MM.1S (cell line): ENCODE data around the gene ID1.

Experiments used
- DNase-seq: peaks from one replicate; pipeline ENCODE4 v3.0.0-alpha.2; 2015
- H2AFZ ChIP-seq: fragments of 300-600 bp; sonication (generic); 2 replicates; pipeline ENCODE4 v1.6.0; 2016; ENCODE audit warnings: antibody characterized with exemption, low read length
- H3F3A ChIP-seq: fragments of 300-600 bp; sonication (generic); 2 replicates; pipeline ENCODE4 v1.6.1; 2016; ENCODE audit warnings: mild to moderate bottlenecking, antibody characterized with exemption, low read length, moderate library complexity, mixed read lengths; ENCODE audit not compliant: insufficient read depth
- H3K27ac ChIP-seq: fragments of 300-600 bp; sonication (generic); 2 replicates; pipeline ENCODE4 v1.5.1; 2016; ENCODE audit warnings: mild to moderate bottlenecking, low read length
- H3K27me3 ChIP-seq: fragments of 300-600 bp; sonication (generic); replicated peaks from 2 replicates; pipeline ENCODE4 v1.6.0; 2016; ENCODE audit warnings: low read length; ENCODE audit not compliant: insufficient read depth
- H3K36me3 ChIP-seq: fragments of 300-600 bp; sonication (generic); replicated peaks from 2 replicates; pipeline ENCODE4 v1.6.1; 2016; ENCODE audit warnings: mild to moderate bottlenecking, low read length, mixed read lengths; ENCODE audit not compliant: insufficient read depth
- H3K4me1 ChIP-seq: fragments of 300-600 bp; sonication (generic); 2 replicates; pipeline ENCODE4 v1.6.1; 2016; ENCODE audit warnings: low read length, mixed read lengths
- H3K4me2 ChIP-seq: fragments of 300-600 bp; sonication (generic); 2 replicates; pipeline ENCODE4 v1.6.0; 2016; ENCODE audit warnings: low read depth, low read length
- H3K4me3 ChIP-seq: fragments of 300-600 bp; sonication (generic); 2 replicates; pipeline ENCODE4 v1.5.1; 2016; ENCODE audit warnings: low read length, mixed read lengths
- H3K79me2 ChIP-seq: fragments of 300-600 bp; sonication (generic); 2 replicates; pipeline ENCODE4 v1.6.1; 2016; ENCODE audit warnings: mixed run types, low read length, mixed read lengths
- H3K9ac ChIP-seq: fragments of 300-600 bp; sonication (generic); 2 replicates; pipeline ENCODE4 v1.6.1; 2016; ENCODE audit warnings: low read length, mixed read lengths
- H3K9me2 ChIP-seq: fragments of 300-600 bp; sonication (generic); replicated peaks from 2 replicates; pipeline ENCODE4 v1.6.1; 2016; ENCODE audit warnings: mild to moderate bottlenecking, low read length, mixed read lengths; ENCODE audit not compliant: insufficient read depth
- H3K9me3 ChIP-seq: fragments of 300-600 bp; sonication (generic); replicated peaks from 2 replicates; pipeline ENCODE4 v1.6.1; 2016; ENCODE audit warnings: mild to moderate bottlenecking, low read length, mixed read lengths; ENCODE audit not compliant: insufficient read depth
- H4K20me1 ChIP-seq: fragments of 300-600 bp; sonication (generic); 2 replicates; pipeline ENCODE4 v1.6.1; 2016; ENCODE audit warnings: mild to moderate bottlenecking, low read length, moderate library complexity, mixed read lengths; ENCODE audit not compliant: insufficient read depth
- EZH2 ChIP-seq: fragments of 300-600 bp; sonication (generic); optimal IDR thresholded peaks from 2 replicates; pipeline ENCODE3; 2017; ENCODE audit warnings: low read depth, mild to moderate bottlenecking, antibody characterized with exemption, low read length, mixed read lengths
- EZH2phosphoT487 ChIP-seq: fragments of 300-600 bp; sonication (generic); IDR thresholded peaks from 2 replicates; pipeline ENCODE4 v1.6.1; 2018; ENCODE audit warnings: antibody characterized with exemption, low read length
- TF ChIP-seq, protein P1 (sequence below): fragments of 300-600 bp; sonication (generic); IDR thresholded peaks from 2 replicates; pipeline ENCODE4 v1.5.1; 2016; ENCODE audit warnings: antibody characterized with exemption, low read length, mixed read lengths

Gene ID1

DNA sequence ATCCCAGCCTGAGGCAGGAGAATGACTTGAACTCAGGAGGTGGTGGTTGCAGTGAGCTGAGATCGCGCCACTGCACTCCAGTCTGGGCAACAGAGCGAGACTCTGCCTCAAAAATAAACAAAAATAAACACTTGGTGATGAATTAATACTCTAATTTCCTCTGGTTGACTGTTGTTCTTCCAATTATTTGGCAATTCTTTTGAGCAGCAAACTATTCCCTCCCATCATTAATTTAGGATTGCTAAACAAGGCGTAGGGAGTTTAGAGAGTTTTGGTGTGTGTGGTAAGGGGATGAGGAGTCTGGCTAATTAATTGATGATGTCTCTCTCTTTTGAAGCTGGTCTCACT, 2.7 kb upstream of the ID1 start:
- DNase-seq, result no peak
- TF ChIP-seq EZH2, result no peak
- TF ChIP-seq EZH2phosphoT487, result no peak
- TF ChIP-seq, protein P1, sequence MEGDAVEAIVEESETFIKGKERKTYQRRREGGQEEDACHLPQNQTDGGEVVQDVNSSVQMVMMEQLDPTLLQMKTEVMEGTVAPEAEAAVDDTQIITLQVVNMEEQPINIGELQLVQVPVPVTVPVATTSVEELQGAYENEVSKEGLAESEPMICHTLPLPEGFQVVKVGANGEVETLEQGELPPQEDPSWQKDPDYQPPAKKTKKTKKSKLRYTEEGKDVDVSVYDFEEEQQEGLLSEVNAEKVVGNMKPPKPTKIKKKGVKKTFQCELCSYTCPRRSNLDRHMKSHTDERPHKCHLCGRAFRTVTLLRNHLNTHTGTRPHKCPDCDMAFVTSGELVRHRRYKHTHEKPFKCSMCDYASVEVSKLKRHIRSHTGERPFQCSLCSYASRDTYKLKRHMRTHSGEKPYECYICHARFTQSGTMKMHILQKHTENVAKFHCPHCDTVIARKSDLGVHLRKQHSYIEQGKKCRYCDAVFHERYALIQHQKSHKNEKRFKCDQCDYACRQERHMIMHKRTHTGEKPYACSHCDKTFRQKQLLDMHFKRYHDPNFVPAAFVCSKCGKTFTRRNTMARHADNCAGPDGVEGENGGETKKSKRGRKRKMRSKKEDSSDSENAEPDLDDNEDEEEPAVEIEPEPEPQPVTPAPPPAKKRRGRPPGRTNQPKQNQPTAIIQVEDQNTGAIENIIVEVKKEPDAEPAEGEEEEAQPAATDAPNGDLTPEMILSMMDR, result no peak
- 0 out of 2 replicates have a peak, but pooled peaks cover 2% of the 10 kb centered on the region for H3F3A ChIP-seq
- H4K20me1 ChIP-seq, result no peaks in the 10 kb centered on the region
- H3K27me3 ChIP-seq, result peaks cover 12% of the 10 kb centered on the region
- no peaks in the 10 kb centered on the region for H3K9me3 ChIP-seq
- H2AFZ ChIP-seq, result no peak overlapping the region
- no peak overlapping the region for H3K9ac ChIP-seq
- H3K4me2 ChIP-seq, result no peak overlapping the region
- no peaks in the 10 kb centered on the region for H3K79me2 ChIP-seq
- H3K27ac ChIP-seq, result no peak overlapping the region
- H3K4me1 ChIP-seq, result no peaks in the 10 kb centered on the region; the same call in 1 of the 2 replicates
- no peaks in the 10 kb centered on the region for H3K9me2 ChIP-seq
- no peaks in the 10 kb centered on the region for H3K36me3 ChIP-seq
- H3K4me3 ChIP-seq, result no peak overlapping the region

DNA sequence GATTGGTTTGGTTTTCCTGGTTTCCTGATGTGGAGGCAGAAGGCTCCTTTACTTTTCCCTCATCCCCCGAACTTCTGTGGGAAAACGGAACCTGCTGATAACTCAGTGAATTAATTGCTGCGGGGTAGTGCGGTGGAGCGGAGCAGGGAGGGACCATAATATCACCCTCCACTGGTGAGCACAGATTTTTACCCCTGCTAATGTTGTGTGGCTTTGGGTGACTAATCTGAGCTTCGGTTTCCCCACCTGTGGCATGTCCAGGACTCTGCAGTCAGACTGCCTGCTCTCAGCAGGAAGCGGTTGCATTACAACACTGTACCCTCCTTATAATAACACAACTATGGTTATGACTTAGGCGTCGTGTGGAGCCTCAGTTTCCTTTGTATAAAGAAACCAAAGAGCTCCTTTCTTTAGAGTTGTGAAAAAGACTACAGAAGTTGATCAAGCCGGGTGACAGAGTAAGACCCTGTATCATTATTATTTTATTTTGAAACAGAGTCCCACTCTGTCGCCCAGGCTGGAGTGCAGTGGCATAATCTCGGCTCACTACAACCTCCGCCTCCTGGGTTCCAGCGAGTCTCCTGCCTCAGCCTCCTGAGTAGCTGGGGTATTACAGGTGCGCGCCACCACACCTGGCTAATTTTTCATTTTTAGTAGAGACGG, 2.2 kb upstream of the ID1 start:
- Histone ChIP-seq H4K20me1 (no peaks in the 10 kb centered on the region), H3K36me3 (no peaks in the 10 kb centered on the region), H3K9ac (no peak overlapping the region), H3K4me3 (no peak overlapping the region), H3K4me1 (no peaks in the 10 kb centered on the region; the same call in 1 of the 2 replicates), H3K4me2 (peak overlapping the region; percentile 7; the same call in 1 of the 2 replicates), H3K27ac (no peak overlapping the region), H3K79me2 (no peaks in the 10 kb centered on the region), H2AFZ (no peak overlapping the region), H3F3A (0 out of 2 replicates have a peak, but pooled peaks cover 2% of the 10 kb centered on the region), H3K9me2 (no peaks in the 10 kb centered on the region), H3K27me3 (peaks cover 12% of the 10 kb centered on the region), H3K9me3 (no peaks in the 10 kb centered on the region)
- TF ChIP-seq EZH2phosphoT487 (no peak), EZH2 (no peak)
- TF ChIP-seq, protein P1, result no peak
- peak; percentile 47 for DNase-seq

GRCh38 chr20:31603822-31604566, 1.1 kb upstream of the ID1 start:
- Histone ChIP-seq H3K4me2 (peak overlapping the region; percentile 96), H3K4me3 (peak overlapping the region; percentile 77), H3F3A (0 out of 2 replicates have a peak, but pooled peaks cover 2% of the 10 kb centered on the region), H3K36me3 (no peaks in the 10 kb centered on the region), H3K79me2 (no peaks in the 10 kb centered on the region), H3K9ac (peak overlapping the region; percentile 33; the same call in 1 of the 2 replicates), H3K27me3 (peaks cover 12% of the 10 kb centered on the region), H3K4me1 (no peaks in the 10 kb centered on the region; the same call in 1 of the 2 replicates), H3K27ac (no peak overlapping the region), H3K9me2 (no peaks in the 10 kb centered on the region), H3K9me3 (no peaks in the 10 kb centered on the region), H4K20me1 (no peaks in the 10 kb centered on the region), H2AFZ (peak overlapping the region; percentile 77)
- DNase-seq, result peak; percentile 84
- no peak for TF ChIP-seq EZH2phosphoT487
- TF ChIP-seq, protein P1, result no peak
- no peak for TF ChIP-seq EZH2
